NCI-H2081 (cell line): ENCODE results near the gene DLX1.
"Not testable (repeated sequence)": the region's sequence is repeated elsewhere in the genome, so short reads cannot be mapped to it uniquely, and the experiment has no call there.

Experiments
- DNase-seq, 2 experiments: peaks; one replicate each; lab custom pipeline; 2025; lab: John Stamatoyannopoulos, UW

Gene DLX1

DNA sequence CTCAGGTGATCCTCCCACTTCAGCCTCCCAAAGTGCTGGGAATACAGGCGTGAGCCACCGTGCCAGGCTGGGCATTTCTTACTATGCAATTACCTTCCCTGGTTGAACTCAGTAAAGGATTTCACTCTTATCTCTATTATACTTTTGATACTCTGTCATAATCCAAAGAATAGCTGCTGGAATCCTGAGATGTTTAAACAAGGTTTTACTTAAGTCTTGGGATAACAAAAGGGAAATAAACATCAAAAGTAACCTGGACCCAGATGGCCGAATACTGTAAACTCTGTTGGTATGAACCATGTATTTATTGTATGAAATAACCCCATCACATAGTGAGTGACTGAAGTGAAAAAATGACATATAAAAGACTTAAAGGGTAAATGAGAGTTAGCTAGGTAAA, 29.3 kb downstream of the DLX1 start:
- DNase-seq: no peak

DNA sequence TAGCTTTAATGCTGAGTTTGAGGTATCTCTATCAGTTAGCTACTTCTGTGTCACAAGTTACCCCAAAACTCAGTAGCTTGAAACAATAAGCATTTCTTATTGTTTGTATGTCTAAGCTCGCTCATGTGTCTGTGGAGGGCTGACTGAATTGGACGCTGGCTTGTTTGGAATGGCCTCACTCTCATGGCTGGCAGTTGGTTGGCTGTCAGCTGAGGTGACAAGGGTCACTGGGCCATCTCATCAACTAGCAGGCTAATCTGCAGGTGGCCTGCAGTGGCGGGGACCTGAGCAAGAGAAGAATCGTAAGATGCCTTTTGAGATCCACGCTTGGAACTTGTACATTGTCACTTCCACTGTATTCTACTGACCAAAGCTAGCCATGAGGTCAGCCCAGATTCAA, 30.8 kb downstream of the DLX1 start:
- DNase-seq: no peak

DNA sequence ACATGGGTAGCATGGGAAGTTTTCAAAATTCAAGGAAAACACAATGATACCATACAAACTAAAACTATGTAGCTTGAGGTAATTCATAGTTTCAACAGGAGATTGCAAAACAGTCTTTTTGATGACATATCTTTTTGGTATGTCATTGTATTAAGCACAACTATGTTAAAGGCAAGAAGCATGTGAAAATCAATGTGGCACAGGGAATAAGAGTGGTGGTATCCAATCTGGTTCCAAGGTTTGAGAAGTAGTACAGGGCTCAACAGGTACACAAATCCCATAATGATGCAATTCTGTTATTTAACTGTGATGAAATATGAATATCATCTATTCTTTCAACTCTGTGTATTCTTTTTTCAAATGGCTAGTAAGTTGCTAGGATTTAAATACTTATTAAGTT, 33.8 kb downstream of the DLX1 start:
- no peak for DNase-seq

DNA sequence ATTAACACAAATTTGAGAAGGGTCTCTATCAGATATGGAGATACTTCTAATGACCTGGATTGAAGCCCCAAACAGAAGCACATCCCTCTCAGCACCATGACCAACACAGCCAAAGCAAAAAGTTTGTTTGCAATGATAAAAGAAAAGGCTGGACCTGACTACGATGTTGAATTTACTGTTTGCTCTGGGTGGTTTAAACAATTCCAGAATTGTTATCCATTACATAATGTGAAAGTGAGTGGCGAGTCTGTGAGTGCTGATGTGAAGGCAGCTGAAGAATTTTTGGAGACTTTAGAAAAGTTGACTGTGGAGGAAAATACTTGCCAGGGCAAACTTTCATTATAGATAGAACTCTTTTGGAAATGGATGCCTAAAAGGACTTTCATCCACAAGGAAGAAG, 34.8 kb downstream of the DLX1 start:
- no peak for DNase-seq

DNA sequence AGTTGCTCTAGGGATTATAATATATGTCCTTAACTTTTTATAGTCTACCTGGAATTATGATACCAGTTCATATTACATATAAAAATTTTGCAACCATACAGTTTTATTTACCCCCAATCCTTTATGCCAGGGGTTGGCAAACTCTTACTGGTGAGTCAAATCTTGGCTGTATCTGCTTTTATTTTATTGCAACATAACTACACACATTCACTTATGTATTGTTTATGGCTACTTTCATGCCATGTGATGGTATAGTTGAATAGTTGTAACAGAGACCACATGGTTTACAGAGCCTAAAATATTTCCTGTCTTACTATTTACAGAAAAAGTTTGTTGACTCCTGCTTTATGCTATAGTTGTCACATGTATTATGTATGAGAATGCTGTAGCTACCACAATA, 43.2 kb downstream of the DLX1 start:
- DNase-seq: no peak

DNA sequence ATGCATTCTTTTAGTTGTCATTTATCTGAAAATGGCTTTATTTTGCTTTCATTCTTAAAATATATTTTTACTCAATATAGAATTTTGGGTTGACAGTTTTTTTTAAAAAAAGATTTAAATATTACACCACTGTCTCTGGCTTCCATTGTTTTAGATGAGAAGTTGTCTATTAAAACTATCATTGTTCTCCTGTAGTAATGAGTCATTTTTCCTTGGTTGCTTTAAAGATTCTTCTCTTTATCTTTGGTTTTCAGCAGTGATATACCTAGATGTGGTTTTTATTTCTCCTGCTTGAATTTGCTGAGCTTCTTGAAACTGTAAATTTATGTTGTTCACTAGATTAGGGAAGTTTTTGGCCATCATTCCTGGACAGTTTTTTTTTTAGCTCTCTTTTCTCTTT, 44.1 kb downstream of the DLX1 start:
- DNase-seq: no peak

DNA sequence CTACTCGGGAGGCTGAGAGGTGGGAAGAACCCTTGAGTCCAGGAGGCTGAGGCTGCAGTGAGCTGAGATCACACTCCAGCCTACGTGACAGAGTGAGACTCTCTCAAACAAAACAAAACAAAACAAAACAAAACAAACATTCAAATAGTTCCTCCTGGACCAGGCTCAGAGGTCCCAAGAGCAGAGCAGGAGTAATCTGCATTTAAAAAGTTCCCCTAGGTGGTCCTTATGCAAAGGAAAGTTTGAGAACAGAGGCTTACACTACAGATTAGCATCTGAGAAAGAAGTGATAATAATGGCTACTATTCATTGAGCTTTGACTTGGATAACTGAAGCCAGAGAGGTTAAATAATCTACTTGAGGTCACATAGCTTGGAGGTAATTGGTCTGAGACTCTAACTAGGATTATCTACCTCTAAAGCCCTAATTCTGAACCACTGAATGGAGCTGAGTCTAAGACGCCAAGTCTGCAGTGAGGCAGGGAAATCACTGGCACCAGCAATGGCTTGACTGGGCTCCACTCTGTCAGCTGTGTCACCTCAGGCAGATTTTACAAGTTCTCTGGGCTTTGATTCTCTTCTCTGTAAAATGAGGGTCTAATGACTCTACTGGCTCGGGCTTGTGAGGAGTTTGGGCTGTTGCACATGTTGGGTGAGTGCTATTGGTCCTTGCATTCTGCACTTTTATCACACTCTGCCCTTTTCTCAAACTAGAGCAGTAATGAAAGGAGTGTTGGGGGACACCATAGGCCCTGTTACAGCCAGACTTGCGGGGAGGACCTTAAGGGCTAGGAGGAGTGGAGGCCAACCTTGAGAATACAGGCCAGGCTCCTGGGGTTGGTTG, 46.6 kb downstream of the DLX1 start:
- DNase-seq: no peak

DNA sequence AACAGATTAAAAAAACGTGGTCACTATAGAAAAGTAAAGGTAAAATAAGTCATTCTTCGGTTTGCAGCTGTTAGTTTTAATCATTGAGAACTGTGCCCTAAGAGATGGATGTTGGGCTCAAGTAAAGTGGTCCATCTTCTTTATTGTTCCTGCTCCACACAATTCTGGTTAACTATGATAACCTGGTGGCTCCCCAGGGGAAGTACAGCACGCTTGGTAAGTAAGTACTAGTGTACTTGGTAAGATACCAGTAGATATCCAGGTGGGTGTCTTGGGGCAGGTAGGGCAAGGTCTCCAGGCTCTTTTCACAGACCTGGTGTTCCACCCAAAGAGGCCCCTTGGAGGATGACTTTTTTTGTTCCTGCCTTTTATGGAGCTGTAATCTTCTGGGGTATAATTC, 49.0 kb downstream of the DLX1 start:
- no peak for DNase-seq

DNA sequence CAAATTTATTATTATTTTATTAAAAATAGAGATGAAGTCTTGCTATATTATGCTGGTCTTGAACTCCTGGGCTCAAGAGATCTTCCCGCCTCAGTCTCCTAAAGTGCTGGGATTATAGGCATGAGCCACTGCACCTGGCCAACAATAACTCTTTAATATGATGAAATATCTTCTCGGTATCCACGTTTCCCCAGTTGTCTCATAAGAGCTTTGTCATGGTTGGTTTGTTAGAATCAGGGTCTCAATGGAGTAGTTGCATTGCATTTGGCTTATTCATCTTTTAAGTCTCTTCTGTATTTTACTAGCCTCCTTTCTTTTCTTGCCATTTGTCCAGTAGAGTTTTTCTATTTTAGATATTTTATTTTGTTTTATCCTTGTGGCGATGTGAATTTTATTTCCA, 50.1 kb downstream of the DLX1 start:
- DNase-seq: no peak

DNA sequence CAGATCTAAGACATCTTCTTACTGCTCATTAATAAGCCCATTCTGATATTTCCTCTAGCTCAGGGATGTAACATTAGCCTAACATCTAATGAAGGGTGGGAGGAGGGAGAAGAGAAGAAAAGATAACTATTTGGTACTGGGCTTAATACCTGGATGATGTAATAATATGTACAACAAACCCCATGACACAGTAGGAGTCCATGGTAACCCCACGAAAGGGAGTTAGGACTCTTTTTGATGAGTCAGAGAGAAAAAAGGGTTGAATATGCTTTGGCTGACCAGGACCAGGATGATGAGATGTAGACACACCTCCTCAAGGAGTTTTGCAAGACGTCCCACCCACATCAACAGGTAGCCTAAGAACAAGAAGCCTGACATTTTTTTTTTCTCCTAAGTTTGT, 51.8 kb downstream of the DLX1 start:
- DNase-seq: no peak

DNA sequence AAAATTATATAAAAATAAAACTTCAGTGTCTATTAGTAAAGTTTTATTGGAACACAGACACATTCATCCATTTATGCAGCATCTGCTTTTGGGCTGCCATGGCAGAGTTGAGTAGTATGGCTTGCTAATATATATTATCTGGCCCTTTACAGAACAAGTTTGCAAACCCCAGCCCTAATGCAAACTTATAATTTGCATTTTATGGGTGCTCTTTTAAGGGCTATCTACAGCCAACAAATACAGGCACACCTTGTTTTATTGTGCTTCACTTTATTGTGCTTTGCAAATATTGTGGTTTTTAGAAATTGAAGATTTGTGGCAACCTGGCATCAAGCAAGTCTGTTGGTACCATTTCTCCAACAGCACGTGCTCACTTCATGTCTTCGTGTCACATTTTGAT, 52.6 kb downstream of the DLX1 start:
- no peak for DNase-seq

DNA sequence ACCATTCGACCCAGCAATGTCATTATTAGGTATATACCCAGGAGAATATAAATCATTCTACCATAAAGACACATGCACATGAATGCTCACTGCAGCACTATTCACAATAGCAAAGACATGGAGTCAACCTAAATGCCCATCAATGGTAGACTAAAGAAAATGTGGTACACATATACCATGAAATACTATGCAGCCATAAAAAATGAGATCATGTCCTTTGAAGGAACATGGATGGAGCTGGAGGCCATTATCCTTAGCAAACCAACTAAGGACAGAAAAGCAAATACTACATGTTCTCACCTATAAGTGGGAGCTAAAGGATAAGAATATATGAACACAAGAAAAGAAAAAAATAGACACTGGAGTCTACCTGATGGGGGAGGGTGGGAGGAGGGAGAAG, 53.4 kb downstream of the DLX1 start:
- DNase-seq: not testable (repeated sequence)
